Body of pancreas (tissue), 4 donors: Measurements from ENCODE around the gene LSG1. TPM values are rescaled to one million over a fixed set of nuclear protein-coding genes. Genes with fewer than 3 reads are reported as not detected.

Source experiments
- ATAC-seq: fragments of 150-250 bp; one replicate; pipeline ENCODE4 v1.9.1; 2016
- DNase-seq, 4 donors: peaks; one replicate each; pipeline ENCODE4 v3.0.0-alpha.2; 2019
- H3K27ac ChIP-seq, 4 donors: fragments of 200-600 bp; sonication (generic); 1 replicate in 3 of 4; 2 replicates in 1 of 4; pipeline versions ENCODE4 v1.5.1 to v1.6.1; 2016 to 2019; ENCODE audit warnings: mild to moderate bottlenecking in 1 of 4, mixed read lengths in 1 of 4, moderate library complexity in 1 of 4
- H3K27me3 ChIP-seq, 2 donors: fragments of 200-600 bp; sonication (generic); one replicate each; pipeline ENCODE4 v1.6.0; 2016; ENCODE audit warnings: mild to moderate bottlenecking in 1 of 2
- H3K36me3 ChIP-seq, 2 donors: fragments of 200-600 bp; sonication (generic); replicated peaks in 1 of 2; 2 replicates each; pipeline ENCODE4 v1.5.1; 2016; ENCODE audit warnings: low read depth in 2 of 2; ENCODE audit not compliant: insufficient read depth in 1 of 2
- H3K4me1 ChIP-seq: fragments of 200-600 bp; sonication (generic); one replicate; pipeline ENCODE4 v1.6.0; 2016
- H3K4me3 ChIP-seq, 2 donors: fragments of 200-600 bp; sonication (generic); 1 replicate in 1 of 2; 2 replicates in 1 of 2; pipeline ENCODE4 v1.5.1; 2016 to 2019
- H3K9me3 ChIP-seq, 3 donors: fragments of 200-600 bp; sonication (generic); 1 replicate in 2 of 3; 2 replicates in 1 of 3; pipeline ENCODE4 v1.5.1; 2016
- CTCF ChIP-seq, 7 experiments: fragments of 450-650 bp in 4 of 7; fragments of 200-600 bp in 3 of 7; sonication (generic) in 3 of 7; IDR thresholded peaks; one replicate each; pipeline ENCODE4 v1.5.1; 2016 to 2019; ENCODE audit warnings: antibody characterized with exemption in 7 of 7
- POLR2A ChIP-seq, 3 donors: fragments of 450-650 bp; IDR thresholded peaks; one replicate each; pipeline ENCODE4 v1.6.1; 2016; ENCODE audit warnings: antibody characterized with exemption in 3 of 3, mild to moderate bottlenecking in 2 of 3
- WGBS, 2 donors: methylation state at CpG; one replicate each; pipeline ENCODE4 v1.1.5; 2017; 5-methylcytosine and 5-hydroxymethylcytosine counted together
- intact Hi-C: fragments of 100-400 bp; cut with DNase I; formaldehyde crosslinking; loops from one replicate; pipeline ENCODE4 v1.15.1; 2023
- total RNA-seq, 2 donors: library from RNA; depleted of rRNA; stranded (reverse); fragments of >200 nt; gene quantifications; one replicate each; pipeline ENCODE4 v1.1.0, GENCODE V29; 2016

Gene LSG1
- total RNA-seq, 2 donors from 2014 or later, result 30.1 to 36.9 TPM

GRCh38 chr3:194667363-194667762 is 4.6 kb downstream of the LSG1 start:
- TF ChIP-seq POLR2A (IDR thresholded peaks at IDR 0.05) (no peak), CTCF (IDR thresholded peaks at IDR 0.05) (no peak)
- DNase-seq (no peak), ATAC-seq (no peak)
- H3K4me1 ChIP-seq, result peaks cover 14% of the 10 kb centered on the region
- H3K4me3 ChIP-seq, result no peak overlapping the region
- intact Hi-C loops, result no loop called here
- no peaks in the 10 kb centered on the region for H3K9me3 ChIP-seq
- 75 to 79% methylated on average over 7 of the region's 7 CpGs for WGBS, 2 donors
- H3K27ac ChIP-seq, result no peak overlapping the region
- no peaks in the 10 kb centered on the region for H3K27me3 ChIP-seq
- peaks cover 0 to 21% of the 10 kb centered on the region in 2 donors for H3K36me3 ChIP-seq

GRCh38 chr3:194664857-194665256 is 7.1 kb downstream of the LSG1 start:
- H3K27ac ChIP-seq, result no peak overlapping the region
- DNase-seq (no peak), ATAC-seq (no peak)
- no peaks in the 10 kb centered on the region for H3K9me3 ChIP-seq
- intact Hi-C loops, result no loop called here
- H3K4me3 ChIP-seq, result no peak overlapping the region
- H3K27me3 ChIP-seq, result no peaks in the 10 kb centered on the region
- H3K4me1 ChIP-seq, result no peaks in the 10 kb centered on the region
- H3K36me3 ChIP-seq, result peaks cover 0 to 21% of the 10 kb centered on the region in 2 donors
- TF ChIP-seq CTCF (IDR thresholded peaks at IDR 0.05), result no peak
- 92% methylated on average over 7 of the region's 7 CpGs for WGBS, 2 donors

- no peak overlapping the region for H3K27ac ChIP-seq
- peaks cover 0 to 18% of the 10 kb centered on the region in 2 donors for H3K36me3 ChIP-seq
- no peak overlapping the region for H3K4me3 ChIP-seq
Measured at GRCh38 chr3:194661946-194662345, 10.0 kb downstream of the LSG1 start.

GRCh38 chr3:194661374-194661773 is 10.6 kb downstream of the LSG1 start:
- intact Hi-C loops, result no loop called here
- Histone ChIP-seq H3K9me3 (no peaks in the 10 kb centered on the region), H3K4me3 (no peak overlapping the region), H3K27ac (no peak overlapping the region), H3K27me3 (no peaks in the 10 kb centered on the region), H3K36me3 (peaks cover 0 to 18% of the 10 kb centered on the region in 2 donors), H3K4me1 (no peaks in the 10 kb centered on the region)
- TF ChIP-seq CTCF (IDR thresholded peaks at IDR 0.05) (no peak), POLR2A (IDR thresholded peaks at IDR 0.05) (no peak)
- WGBS, 2 donors, result 35 to 54% methylated on average over 3 of the region's 3 CpGs
- DNase-seq (no peak), ATAC-seq (no peak)

More at GRCh38 chr3:194661946-194662345, 10.0 kb downstream of the LSG1 start:
- Histone ChIP-seq H3K27me3 (no peaks in the 10 kb centered on the region), H3K9me3 (no peaks in the 10 kb centered on the region), H3K4me1 (no peaks in the 10 kb centered on the region)
- 73 to 81% methylated on average over 6 of the region's 6 CpGs for WGBS, 2 donors
- intact Hi-C loops, result no loop called here
- DNase-seq (no peak), ATAC-seq (no peak)
- TF ChIP-seq CTCF (IDR thresholded peaks at IDR 0.05) (no peak), POLR2A (IDR thresholded peaks at IDR 0.05) (no peak)

DNA sequence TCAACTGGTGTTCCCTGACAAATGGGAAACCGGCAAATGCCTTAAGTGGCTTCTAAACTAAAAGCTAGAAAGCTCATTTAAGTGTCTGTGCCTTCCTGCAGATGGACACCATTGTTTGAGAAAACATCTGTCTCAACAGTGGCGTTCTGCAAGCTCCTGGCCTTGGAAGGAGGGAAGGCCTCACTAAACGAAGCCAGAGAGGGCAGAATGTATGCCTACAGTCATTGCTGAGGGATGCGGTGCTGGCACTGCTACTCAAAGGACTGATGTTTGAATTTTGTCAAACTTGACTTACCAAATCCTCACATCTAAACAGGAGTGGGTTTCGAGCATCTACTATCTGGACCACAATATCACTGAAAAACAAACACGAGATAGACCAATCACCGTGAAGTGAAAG is 12.2 kb downstream of the LSG1 start:
- intact Hi-C loops, result no loop called here
- TF ChIP-seq CTCF (IDR thresholded peaks at IDR 0.05), result no peak
- no peak for TF ChIP-seq POLR2A (IDR thresholded peaks at IDR 0.05)
- Histone ChIP-seq H3K9me3 (no peaks in the 10 kb centered on the region), H3K4me1 (no peaks in the 10 kb centered on the region), H3K36me3 (peaks cover 0 to 8% of the 10 kb centered on the region in 2 donors), H3K4me3 (no peak overlapping the region), H3K27me3 (no peaks in the 10 kb centered on the region), H3K27ac (no peak overlapping the region)
- ATAC-seq, result no peak
- WGBS, 2 donors, result 78 to 82% methylated on average over 7 of the region's 7 CpGs
- no peak for DNase-seq
